OCI-LY3 (cell line): Measurements from ENCODE around the gene OR11H7.

Experiments used
- EZH2phosphoT487 ChIP-seq: fragments of 200-600 bp; shearing (Covaris generic); IDR thresholded peaks from 2 replicates; pipeline ENCODE4 v1.6.1; 2018; ENCODE audit warnings: antibody characterized with exemption, mixed run types, low read depth
- TF ChIP-seq, protein P1 (sequence below): fragments of 200-600, 300-600 bp; sonication (generic); IDR thresholded peaks from 2 replicates; pipeline ENCODE4 v1.5.1; 2014; ENCODE audit warnings: antibody characterized with exemption, low read length, low read depth

DNA sequence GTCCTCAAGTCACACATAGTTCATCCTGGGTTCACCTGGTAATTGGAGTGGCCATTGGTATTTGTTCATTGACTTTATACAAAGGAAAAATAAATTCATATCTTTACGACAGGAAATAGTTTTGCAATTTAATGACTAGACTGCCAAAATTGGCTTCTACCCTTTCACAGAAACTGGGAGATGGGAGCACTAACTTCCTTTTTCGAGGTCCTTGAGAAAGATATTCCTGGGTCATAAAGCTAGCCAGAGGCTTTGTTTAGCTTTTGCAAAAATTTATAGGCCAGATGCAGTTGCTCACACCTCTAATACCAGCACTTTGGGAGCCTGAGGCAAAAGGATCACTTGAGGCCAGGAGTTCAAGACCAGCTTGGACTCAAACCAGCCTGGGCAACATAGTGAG, 48.3 kb upstream of the OR11H7 start:
- TF ChIP-seq, protein P1, sequence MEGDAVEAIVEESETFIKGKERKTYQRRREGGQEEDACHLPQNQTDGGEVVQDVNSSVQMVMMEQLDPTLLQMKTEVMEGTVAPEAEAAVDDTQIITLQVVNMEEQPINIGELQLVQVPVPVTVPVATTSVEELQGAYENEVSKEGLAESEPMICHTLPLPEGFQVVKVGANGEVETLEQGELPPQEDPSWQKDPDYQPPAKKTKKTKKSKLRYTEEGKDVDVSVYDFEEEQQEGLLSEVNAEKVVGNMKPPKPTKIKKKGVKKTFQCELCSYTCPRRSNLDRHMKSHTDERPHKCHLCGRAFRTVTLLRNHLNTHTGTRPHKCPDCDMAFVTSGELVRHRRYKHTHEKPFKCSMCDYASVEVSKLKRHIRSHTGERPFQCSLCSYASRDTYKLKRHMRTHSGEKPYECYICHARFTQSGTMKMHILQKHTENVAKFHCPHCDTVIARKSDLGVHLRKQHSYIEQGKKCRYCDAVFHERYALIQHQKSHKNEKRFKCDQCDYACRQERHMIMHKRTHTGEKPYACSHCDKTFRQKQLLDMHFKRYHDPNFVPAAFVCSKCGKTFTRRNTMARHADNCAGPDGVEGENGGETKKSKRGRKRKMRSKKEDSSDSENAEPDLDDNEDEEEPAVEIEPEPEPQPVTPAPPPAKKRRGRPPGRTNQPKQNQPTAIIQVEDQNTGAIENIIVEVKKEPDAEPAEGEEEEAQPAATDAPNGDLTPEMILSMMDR, result no peak
- TF ChIP-seq EZH2phosphoT487, result no peak
